ENCODE measurements around the gene GAPDH.
A peak's percentile ranks its signal among the peaks of the same experiment; 100 is the strongest.
"Not testable (repeated sequence)": the region's sequence is repeated elsewhere in the genome, so short reads cannot be mapped to it uniquely, and the experiment has no call there.

Gene GAPDH

DNA sequence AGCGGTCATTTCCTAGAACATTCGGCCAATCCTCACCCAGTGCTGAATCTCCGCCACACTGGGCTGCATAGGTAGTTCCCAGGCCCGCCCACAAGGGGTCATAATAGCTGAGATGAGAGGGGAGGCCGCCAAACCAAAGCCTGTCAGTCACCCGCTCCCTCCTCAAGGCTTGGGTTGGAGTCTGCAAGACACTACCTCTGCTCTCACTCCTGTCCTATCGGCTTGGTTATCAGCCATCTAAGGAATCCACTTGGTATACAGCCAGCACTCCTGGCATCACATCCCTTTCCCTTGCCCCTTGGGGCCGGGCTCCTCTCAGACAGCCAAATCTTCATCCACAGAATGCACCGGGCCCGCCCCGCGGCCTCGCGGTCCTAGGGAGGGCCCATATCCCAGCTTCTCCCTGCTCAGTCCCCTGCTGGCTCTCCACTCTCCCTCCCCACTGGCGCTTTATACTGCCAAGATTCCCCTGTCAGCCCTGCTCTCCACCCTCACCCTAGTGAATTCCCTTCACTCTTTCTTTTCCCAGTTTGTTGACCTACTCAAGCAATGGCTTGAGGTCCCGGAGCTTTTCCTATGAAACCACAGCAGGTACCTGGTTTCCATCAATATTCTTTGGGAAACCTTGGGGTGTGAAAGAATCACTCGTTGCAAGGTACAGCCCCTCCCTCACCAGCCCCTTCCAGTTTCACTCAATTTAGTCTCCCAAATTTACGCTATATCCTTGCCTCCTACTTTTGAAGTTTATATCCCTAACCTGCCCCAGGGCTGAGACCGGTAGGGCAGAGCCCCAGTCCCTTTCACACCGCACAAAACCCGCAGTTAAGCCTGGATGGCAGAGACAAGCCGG is 20.1 kb downstream of the GAPDH start:
- H3K27ac ChIP-seq (ENCODE audit: low read depth, low read length, severe bottlenecking), result peak overlapping the region; percentile 66
- 7 to 10% methylated on average over 19 to 20 of the region's 22 CpGs for WGBS, 2 experiments (ENCODE audit: insufficient coverage in 2 of 2)
- peaks cover 37% of the 10 kb centered on the region for H3K4me1 ChIP-seq (ENCODE audit: control insufficient read depth, insufficient read depth, low read length, poor library complexity, severe bottlenecking)

DNA sequence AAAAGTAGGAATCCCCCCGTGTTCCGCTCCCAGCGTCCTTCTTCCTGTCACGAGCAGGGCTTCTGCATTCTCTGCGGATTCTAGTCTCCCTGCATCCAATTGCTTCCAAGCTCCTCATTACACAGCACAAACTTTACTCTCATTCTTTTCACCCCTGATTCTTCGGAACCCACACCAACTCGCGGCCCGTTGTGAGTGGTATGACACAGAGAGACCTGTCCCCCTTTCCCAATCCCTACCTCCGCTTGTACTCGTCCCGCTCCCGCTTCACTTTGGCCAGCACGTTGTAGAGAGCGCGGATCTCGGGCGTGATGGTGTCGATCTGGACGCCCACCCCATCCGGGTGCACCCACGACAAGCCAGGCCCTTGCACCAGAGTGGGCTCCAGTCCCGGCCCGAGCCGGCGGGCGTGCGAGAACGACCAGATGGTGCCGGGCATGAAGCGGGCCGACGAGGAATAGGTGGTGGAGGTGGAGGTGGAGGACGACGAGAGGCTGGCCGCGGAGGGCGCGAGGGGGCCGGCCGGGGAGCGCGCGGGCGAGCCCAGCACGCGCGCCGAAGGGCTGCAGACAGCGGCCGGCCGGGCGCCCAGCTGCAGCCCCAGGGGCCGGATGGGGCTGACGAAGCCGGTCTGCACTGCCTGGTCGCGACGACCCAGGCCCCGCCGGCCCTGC is 20.8 kb downstream of the GAPDH start:
- no peaks in the 10 kb centered on the region for H3K9me3 ChIP-seq (ENCODE audit: control insufficient read depth, low read length)
- 2 to 3% methylated on average over 53 to 55 of the region's 61 CpGs for WGBS, 2 experiments (ENCODE audit: insufficient coverage in 2 of 2)
- H3K4me3 ChIP-seq (ENCODE audit: extremely low read depth, insufficient read depth, low read length, poor library complexity, severe bottlenecking), result peak overlapping the region; percentile 77
- peaks cover 31% of the 10 kb centered on the region for H3K4me1 ChIP-seq (ENCODE audit: control insufficient read depth, insufficient read depth, low read length, poor library complexity, severe bottlenecking)
- H3K36me3 ChIP-seq (ENCODE audit: control insufficient read depth, insufficient read depth, low read length), result peaks cover 53% of the 10 kb centered on the region
- H3K27ac ChIP-seq (ENCODE audit: low read depth, low read length, severe bottlenecking), result peak overlapping the region; percentile 66

More for the DNA sequence above, 20.1 kb downstream of the GAPDH start:
- Histone ChIP-seq H3K9me3 (ENCODE audit: control insufficient read depth, low read length) (no peaks in the 10 kb centered on the region), H3K4me3 (ENCODE audit: extremely low read depth, insufficient read depth, low read length, poor library complexity, severe bottlenecking) (peak overlapping the region; percentile 77), H3K36me3 (ENCODE audit: control insufficient read depth, insufficient read depth, low read length) (peaks cover 52% of the 10 kb centered on the region)

DNA sequence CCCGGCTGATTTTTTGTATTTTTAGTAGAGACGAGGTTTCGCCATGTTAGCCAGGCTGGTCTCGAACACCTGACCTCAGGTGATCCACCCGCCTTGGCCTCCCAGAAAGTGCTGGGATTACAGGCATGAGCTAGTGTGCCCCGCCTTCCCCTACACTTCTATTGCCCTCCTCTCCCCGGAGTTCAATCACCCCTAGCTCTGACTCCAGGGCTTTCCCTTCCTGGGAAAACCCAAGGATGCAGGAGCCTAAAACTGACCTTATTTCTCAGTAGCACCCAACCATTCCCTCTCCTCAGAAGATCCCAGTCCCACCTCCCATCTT is 22.1 kb downstream of the GAPDH start:
- not testable (repeated sequence) for H3K27ac ChIP-seq (ENCODE audit: low read depth, low read length, severe bottlenecking); H3K4me3 ChIP-seq (ENCODE audit: extremely low read depth, insufficient read depth, low read length, poor library complexity, severe bottlenecking); H3K9me3 ChIP-seq (ENCODE audit: control insufficient read depth, low read length)
- 85 to 88% methylated on average over 7 of the region's 7 CpGs for WGBS, 2 experiments (ENCODE audit: insufficient coverage in 2 of 2)
- Histone ChIP-seq H3K4me1 (ENCODE audit: control insufficient read depth, insufficient read depth, low read length, poor library complexity, severe bottlenecking) (peaks cover 24% of the 10 kb centered on the region), H3K36me3 (ENCODE audit: control insufficient read depth, insufficient read depth, low read length) (peaks cover 54% of the 10 kb centered on the region)

DNA sequence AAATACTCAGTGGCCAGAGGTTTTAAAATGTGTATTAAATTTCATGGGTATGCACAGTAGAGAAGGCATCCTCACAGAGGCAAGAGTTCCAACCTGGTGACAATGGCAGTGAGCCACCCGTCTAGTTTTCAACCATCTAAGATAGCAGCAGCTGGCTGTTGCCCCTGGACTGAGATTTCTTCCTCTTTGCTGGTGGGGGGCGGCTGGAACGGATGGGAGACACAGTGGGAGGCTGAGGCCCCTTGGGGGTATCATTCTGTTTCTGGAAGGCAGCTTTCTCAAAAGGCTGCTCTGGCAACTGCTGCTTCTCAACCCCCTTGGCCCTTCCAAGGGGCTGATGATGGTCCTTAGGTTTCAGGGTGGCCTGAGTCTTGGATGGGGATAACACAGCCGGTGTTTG is 22.5 kb downstream of the GAPDH start:
- Histone ChIP-seq H3K27ac (ENCODE audit: low read depth, low read length, severe bottlenecking) (no peak overlapping the region), H3K4me1 (ENCODE audit: control insufficient read depth, insufficient read depth, low read length, poor library complexity, severe bottlenecking) (peaks cover 20% of the 10 kb centered on the region), H3K36me3 (ENCODE audit: control insufficient read depth, insufficient read depth, low read length) (peaks cover 54% of the 10 kb centered on the region), H3K4me3 (ENCODE audit: extremely low read depth, insufficient read depth, low read length, poor library complexity, severe bottlenecking) (no peak overlapping the region), H3K9me3 (ENCODE audit: control insufficient read depth, low read length) (no peaks in the 10 kb centered on the region)
- WGBS, 2 experiments (ENCODE audit: insufficient coverage in 2 of 2), result 92 to 100% methylated on average over 3 to 4 of the region's 4 CpGs

DNA sequence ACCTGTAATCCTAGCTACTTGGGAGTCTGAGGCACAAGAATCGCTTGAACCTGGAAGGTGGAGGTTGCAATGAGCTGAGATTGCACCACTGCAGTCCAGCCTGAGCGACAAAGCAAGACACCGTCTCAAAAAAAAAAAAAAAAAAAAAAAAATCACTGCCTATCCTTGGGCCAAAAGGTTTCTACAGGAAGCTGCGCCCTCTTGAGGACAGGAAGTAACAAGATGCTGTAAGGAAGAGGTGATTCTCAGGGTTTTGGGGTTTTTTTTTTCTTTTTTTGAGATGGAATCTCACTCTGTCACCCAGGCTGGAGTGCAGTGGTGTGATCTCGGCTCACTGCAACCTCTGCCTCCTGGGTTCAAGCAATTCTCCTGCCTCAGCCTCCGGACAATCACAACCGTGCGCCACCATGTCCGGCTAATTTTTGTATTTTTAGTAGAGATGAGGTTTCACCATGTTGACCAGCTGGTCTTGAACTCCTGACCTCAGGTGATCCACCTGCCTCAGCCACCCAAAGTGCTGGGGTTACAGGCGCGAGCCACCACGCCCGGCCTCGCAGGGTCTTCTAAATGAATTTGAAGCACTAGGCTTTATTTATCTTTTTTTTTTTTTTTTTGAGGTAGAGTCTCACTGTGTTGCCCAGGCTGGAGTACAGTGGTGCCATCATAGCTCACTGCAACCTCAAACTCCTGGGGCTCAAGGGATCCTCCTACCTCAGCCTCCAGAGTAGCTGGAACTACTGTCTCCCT is 23.9 kb downstream of the GAPDH start:
- not testable (repeated sequence) for H3K27ac ChIP-seq (ENCODE audit: low read depth, low read length, severe bottlenecking); H3K9me3 ChIP-seq (ENCODE audit: control insufficient read depth, low read length); H3K4me1 ChIP-seq (ENCODE audit: control insufficient read depth, insufficient read depth, low read length, poor library complexity, severe bottlenecking); H3K4me3 ChIP-seq (ENCODE audit: extremely low read depth, insufficient read depth, low read length, poor library complexity, severe bottlenecking)
- H3K36me3 ChIP-seq (ENCODE audit: control insufficient read depth, insufficient read depth, low read length), result peaks cover 66% of the 10 kb centered on the region
- 87 to 100% methylated on average over 1 to 6 of the region's 14 CpGs for WGBS, 2 experiments (ENCODE audit: insufficient coverage in 2 of 2)

DNA sequence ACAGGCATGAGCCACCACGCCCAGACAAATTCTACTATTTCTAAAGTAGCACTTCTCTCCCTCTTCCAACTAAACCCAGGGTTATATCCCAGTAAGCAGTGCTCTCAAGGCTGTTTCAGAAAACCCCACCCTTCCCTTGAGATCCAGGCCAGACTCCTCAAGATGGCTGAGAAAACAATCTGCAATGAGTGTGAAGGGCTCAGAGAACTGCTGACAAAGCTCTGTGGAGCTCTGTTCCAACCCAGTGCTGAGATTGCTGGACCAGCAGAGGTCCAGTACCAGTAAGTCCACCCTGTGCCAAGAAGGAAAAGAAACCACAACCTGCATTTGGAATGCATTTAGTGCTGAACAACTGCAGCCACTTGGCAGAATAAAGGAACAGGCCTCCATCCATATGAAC is 25.2 kb downstream of the GAPDH start:
- H3K9me3 ChIP-seq (ENCODE audit: control insufficient read depth, low read length), result no peaks in the 10 kb centered on the region
- WGBS, 2 experiments (ENCODE audit: insufficient coverage in 2 of 2), result 100% methylated on average over 1 of the region's 1 CpG
- peaks cover 73% of the 10 kb centered on the region for H3K36me3 ChIP-seq (ENCODE audit: control insufficient read depth, insufficient read depth, low read length)
- no peak overlapping the region for H3K4me3 ChIP-seq (ENCODE audit: extremely low read depth, insufficient read depth, low read length, poor library complexity, severe bottlenecking)
- H3K4me1 ChIP-seq (ENCODE audit: control insufficient read depth, insufficient read depth, low read length, poor library complexity, severe bottlenecking), result no peaks in the 10 kb centered on the region
- H3K27ac ChIP-seq (ENCODE audit: low read depth, low read length, severe bottlenecking), result no peak overlapping the region

DNA sequence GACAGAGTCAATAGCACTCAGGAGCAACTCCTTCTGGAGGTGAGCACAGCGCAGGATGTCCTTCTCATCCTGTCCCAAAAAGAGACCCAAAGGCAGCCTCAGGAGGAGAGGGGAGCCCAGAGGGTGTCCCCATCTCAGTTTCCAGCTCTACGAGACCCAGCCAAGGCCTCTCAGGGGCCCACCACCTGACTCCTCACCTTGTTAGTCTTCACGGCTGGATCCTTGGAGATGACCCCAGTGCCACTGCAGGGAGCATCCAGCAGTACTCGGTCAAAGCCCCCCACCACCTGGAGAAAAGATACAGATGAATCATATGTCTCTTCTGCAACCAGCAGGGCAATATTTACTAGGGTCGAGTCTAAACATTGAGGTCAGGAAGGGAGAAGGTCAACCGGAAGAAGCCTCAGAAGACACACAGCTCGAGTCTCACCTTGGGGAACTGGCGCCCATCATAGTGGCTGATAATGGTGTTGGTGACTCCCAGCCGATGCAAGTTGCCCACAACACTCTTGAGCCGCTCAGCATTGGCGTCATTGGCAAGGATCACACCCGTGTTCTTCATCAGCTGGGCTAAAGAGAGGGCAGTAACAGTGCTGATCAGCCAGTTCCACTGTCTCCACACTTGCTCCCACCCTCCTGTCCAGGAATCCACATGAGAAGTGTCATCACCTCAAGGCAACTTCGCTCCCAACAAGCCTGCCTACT is 26.3 kb downstream of the GAPDH start:
- Histone ChIP-seq H3K27ac (ENCODE audit: low read depth, low read length, severe bottlenecking) (no peak overlapping the region), H3K9me3 (ENCODE audit: control insufficient read depth, low read length) (no peaks in the 10 kb centered on the region), H3K36me3 (ENCODE audit: control insufficient read depth, insufficient read depth, low read length) (peaks cover 85% of the 10 kb centered on the region), H3K4me3 (ENCODE audit: extremely low read depth, insufficient read depth, low read length, poor library complexity, severe bottlenecking) (no peak overlapping the region), H3K4me1 (ENCODE audit: control insufficient read depth, insufficient read depth, low read length, poor library complexity, severe bottlenecking) (no peaks in the 10 kb centered on the region)
- WGBS, 2 experiments (ENCODE audit: insufficient coverage in 2 of 2), result 95% methylated on average over 9 to 10 of the region's 13 CpGs

DNA sequence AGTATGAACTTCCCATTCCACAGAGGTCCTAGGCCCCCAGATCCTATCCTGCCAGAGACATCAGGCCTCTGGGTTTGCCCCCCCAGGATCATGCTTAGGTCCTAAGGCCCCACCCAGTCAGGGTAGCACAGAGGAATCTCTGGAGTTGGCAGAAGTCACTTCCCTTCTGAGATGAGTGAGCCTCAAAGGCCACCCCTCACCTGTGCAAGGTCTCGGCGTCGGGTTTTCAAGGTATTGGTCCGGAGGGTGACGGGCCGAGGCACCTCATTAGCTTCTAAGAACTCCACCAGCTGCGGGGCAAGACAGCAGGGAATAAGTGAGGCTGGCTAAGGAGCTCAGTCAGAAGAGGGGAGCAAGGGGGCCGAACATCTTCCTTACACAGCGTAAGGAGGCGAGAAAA is 28.6 kb downstream of the GAPDH start:
- no peak overlapping the region for H3K4me3 ChIP-seq (ENCODE audit: extremely low read depth, insufficient read depth, low read length, poor library complexity, severe bottlenecking)
- no peaks in the 10 kb centered on the region for H3K9me3 ChIP-seq (ENCODE audit: control insufficient read depth, low read length)
- no peak overlapping the region for H3K27ac ChIP-seq (ENCODE audit: low read depth, low read length, severe bottlenecking)
- 95 to 97% methylated on average over 10 of the region's 10 CpGs for WGBS, 2 experiments (ENCODE audit: insufficient coverage in 2 of 2)
- H3K4me1 ChIP-seq (ENCODE audit: control insufficient read depth, insufficient read depth, low read length, poor library complexity, severe bottlenecking), result no peaks in the 10 kb centered on the region
- H3K36me3 ChIP-seq (ENCODE audit: control insufficient read depth, insufficient read depth, low read length), result peaks cover 87% of the 10 kb centered on the region

DNA sequence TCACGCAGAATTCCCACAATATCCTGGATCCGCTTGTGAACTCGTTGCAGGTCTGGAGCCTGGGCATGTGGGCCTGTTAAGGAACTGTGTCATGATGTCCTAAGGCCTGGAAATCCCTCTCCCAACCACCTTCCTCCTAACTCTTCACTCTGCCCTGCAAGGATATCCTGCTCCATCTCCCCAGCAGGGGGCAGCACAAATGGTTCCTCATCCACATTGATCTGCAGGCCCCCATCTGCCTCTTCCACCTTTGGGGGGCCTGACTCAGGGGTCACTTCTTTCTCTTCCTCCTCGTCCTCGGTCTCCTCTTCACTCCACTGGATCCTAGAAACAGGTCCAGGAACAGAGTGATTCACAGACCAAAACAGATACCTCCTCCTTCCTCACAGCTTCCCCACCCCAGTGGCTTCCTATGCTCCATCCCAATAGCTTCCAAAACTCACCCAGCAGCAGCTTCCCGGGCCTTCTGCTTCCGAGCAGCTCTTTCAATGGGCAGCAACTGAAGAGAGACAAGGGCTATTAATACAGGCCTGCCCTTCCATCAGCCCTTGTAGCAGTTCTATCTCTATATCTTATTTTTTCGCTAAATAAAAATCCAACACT is 29.2 kb downstream of the GAPDH start:
- Histone ChIP-seq H3K36me3 (ENCODE audit: control insufficient read depth, insufficient read depth, low read length) (peaks cover 81% of the 10 kb centered on the region), H3K9me3 (ENCODE audit: control insufficient read depth, low read length) (no peaks in the 10 kb centered on the region), H3K4me1 (ENCODE audit: control insufficient read depth, insufficient read depth, low read length, poor library complexity, severe bottlenecking) (no peaks in the 10 kb centered on the region), H3K4me3 (ENCODE audit: extremely low read depth, insufficient read depth, low read length, poor library complexity, severe bottlenecking) (no peak overlapping the region), H3K27ac (ENCODE audit: low read depth, low read length, severe bottlenecking) (no peak overlapping the region)
- WGBS, 2 experiments (ENCODE audit: insufficient coverage in 2 of 2), result 80 to 81% methylated on average over 5 to 7 of the region's 8 CpGs

DNA sequence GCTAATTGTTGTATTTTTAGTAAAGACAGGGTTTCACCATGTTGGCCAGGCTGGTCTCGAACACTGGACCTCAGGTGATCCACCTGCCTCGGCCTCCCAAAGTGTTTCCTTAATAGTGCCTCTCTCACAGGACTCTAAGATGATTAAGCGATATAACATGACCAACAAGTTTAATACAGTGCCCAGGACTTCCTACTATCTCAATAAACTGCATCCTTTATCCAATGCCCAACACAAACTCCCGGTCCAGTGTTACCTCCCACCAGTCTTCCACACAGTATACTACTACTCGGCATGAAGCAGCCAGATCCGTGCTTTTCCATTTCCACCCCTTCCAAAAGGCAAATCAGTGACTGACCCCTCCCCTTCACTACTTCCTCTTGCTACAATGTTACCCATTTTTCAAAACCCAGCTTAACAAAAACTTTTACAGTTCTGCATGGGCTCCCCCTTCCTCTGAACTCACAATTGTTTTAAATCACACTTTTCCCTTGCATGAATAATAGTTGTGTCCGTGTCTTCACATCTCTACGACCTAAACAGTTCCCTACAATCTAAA is 32.9 kb downstream of the GAPDH start:
- WGBS, 2 experiments (ENCODE audit: insufficient coverage in 2 of 2), result 54 to 69% methylated on average over 7 to 8 of the region's 8 CpGs

More for the DNA sequence above, 32.9 kb downstream of the GAPDH start:
- no peaks in the 10 kb centered on the region for H3K4me1 ChIP-seq (ENCODE audit: control insufficient read depth, insufficient read depth, low read length, poor library complexity, severe bottlenecking)
- no peak overlapping the region for H3K27ac ChIP-seq (ENCODE audit: low read depth, low read length, severe bottlenecking)
- H3K36me3 ChIP-seq (ENCODE audit: control insufficient read depth, insufficient read depth, low read length), result peaks cover 78% of the 10 kb centered on the region
- peak overlapping the region; percentile 60 for H3K4me3 ChIP-seq (ENCODE audit: extremely low read depth, insufficient read depth, low read length, poor library complexity, severe bottlenecking)
- no peaks in the 10 kb centered on the region for H3K9me3 ChIP-seq (ENCODE audit: control insufficient read depth, low read length)

Measured in mesodermal cell (in vitro differentiated cells).